ENCODE results near the gene GPC5. TPM values are rescaled to one million over a fixed set of nuclear protein-coding genes. Genes with fewer than 3 reads are reported as not detected.

GPC5 gene
- total and polyA plus RNA-seq, 4 donors: 15.2 to 54.4 (median 24.0) TPM

DNA sequence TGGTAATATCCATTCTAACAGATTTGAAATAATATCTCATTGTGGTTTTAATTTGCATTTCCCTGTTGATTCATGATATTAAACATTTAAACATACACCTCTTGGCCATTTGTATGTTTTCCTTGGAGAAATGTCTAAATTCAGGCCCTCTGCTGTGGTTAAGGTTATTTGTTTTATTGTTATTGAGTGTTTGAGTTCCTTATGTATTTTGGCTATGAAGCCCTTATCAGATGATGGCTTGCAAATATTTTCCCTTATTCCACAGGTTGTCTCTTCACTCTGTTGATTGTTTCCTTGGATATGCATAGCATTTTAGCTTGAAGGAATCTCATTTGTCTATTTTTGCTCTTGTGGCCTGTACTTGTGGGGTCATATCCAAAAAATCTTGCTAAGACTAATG, 303.6 kb downstream of the GPC5 start:
- Histone ChIP-seq H3K27me3 (ENCODE audit: control insufficient read depth, insufficient read depth, low read length) (no peaks in the 10 kb centered on the region), H3K27ac (ENCODE audit: low read depth, low read length) (no peak overlapping the region), H3K9me3 (ENCODE audit: control insufficient read depth, insufficient read depth, low read length) (peaks cover 5% of the 10 kb centered on the region), H3K4me1 (ENCODE audit: control insufficient read depth, insufficient read depth, low read length) (no peaks in the 10 kb centered on the region), H3K4me3 (ENCODE audit: low read depth, low read length) (no peak overlapping the region), H3K36me3 (ENCODE audit: control insufficient read depth, insufficient read depth, low read length) (no peaks in the 10 kb centered on the region)
- DNase-seq (ENCODE audit: low read depth in 4 of 6, low spot score in 6 of 6): no peak

DNA sequence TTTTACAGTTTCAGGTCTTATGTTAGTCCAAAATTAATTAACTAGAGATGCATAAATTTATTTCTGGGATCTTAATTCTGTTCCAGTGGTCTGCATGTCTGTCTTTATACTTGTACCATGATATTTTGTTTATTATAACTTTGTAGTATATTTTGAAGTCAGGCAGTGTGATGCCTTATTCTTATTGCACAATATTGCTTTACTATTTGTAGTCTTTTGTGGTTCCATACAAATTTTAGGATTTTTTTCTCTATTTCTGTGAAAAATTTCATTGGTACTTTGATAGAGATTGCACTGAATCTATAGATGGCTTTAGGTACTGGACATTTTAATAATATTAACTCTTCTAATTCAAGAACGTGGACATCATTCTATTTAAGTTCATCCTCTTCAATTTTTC, 304.0 kb downstream of the GPC5 start:
- H3K9me3 ChIP-seq (ENCODE audit: control insufficient read depth, insufficient read depth, low read length): peaks cover 5% of the 10 kb centered on the region
- H3K27me3 ChIP-seq (ENCODE audit: control insufficient read depth, insufficient read depth, low read length): no peaks in the 10 kb centered on the region
- WGBS (ENCODE audit: insufficient coverage): no CpG with 5 or more reads among the region's 1 CpG
- H3K4me1 ChIP-seq (ENCODE audit: control insufficient read depth, insufficient read depth, low read length): no peaks in the 10 kb centered on the region
- DNase-seq (ENCODE audit: low read depth in 4 of 6, low spot score in 6 of 6): no peak
- H3K36me3 ChIP-seq (ENCODE audit: control insufficient read depth, insufficient read depth, low read length): no peaks in the 10 kb centered on the region
- no peak overlapping the region for H3K27ac ChIP-seq (ENCODE audit: low read depth, low read length)
- no peak overlapping the region for H3K4me3 ChIP-seq (ENCODE audit: low read depth, low read length)

- 88% methylated on average over 2 of the region's 3 CpGs for WGBS (ENCODE audit: insufficient coverage)
- Histone ChIP-seq H3K4me1 (ENCODE audit: control insufficient read depth, insufficient read depth, low read length) (no peaks in the 10 kb centered on the region), H3K27ac (ENCODE audit: low read depth, low read length) (no peak overlapping the region), H3K9me3 (ENCODE audit: control insufficient read depth, insufficient read depth, low read length) (peaks cover 5% of the 10 kb centered on the region), H3K36me3 (ENCODE audit: control insufficient read depth, insufficient read depth, low read length) (no peaks in the 10 kb centered on the region), H3K4me3 (ENCODE audit: low read depth, low read length) (no peak overlapping the region), H3K27me3 (ENCODE audit: control insufficient read depth, insufficient read depth, low read length) (no peaks in the 10 kb centered on the region)
- no peak for DNase-seq (ENCODE audit: low read depth in 4 of 6, low spot score in 6 of 6)
Measured at GRCh38 chr13:91704398-91704797, 306.0 kb downstream of the GPC5 start.

GRCh38 chr13:91708558-91708957, 310.1 kb downstream of the GPC5 start:
- peaks cover 1% of the 10 kb centered on the region for H3K9me3 ChIP-seq (ENCODE audit: control insufficient read depth, insufficient read depth, low read length)
- no peaks in the 10 kb centered on the region for H3K36me3 ChIP-seq (ENCODE audit: control insufficient read depth, insufficient read depth, low read length)
- no CpG with 5 or more reads among the region's 1 CpG for WGBS (ENCODE audit: insufficient coverage)
- no peaks in the 10 kb centered on the region for H3K27me3 ChIP-seq (ENCODE audit: control insufficient read depth, insufficient read depth, low read length)
- no peak overlapping the region for H3K27ac ChIP-seq (ENCODE audit: low read depth, low read length)
- H3K4me1 ChIP-seq (ENCODE audit: control insufficient read depth, insufficient read depth, low read length): no peaks in the 10 kb centered on the region
- H3K4me3 ChIP-seq (ENCODE audit: low read depth, low read length): no peak overlapping the region
- no peak for DNase-seq (ENCODE audit: low read depth in 4 of 6, low spot score in 6 of 6)

- Histone ChIP-seq H3K4me3 (ENCODE audit: low read depth, low read length) (no peak overlapping the region), H3K9me3 (ENCODE audit: control insufficient read depth, insufficient read depth, low read length) (no peaks in the 10 kb centered on the region), H3K36me3 (ENCODE audit: control insufficient read depth, insufficient read depth, low read length) (no peaks in the 10 kb centered on the region), H3K4me1 (ENCODE audit: control insufficient read depth, insufficient read depth, low read length) (no peaks in the 10 kb centered on the region), H3K27me3 (ENCODE audit: control insufficient read depth, insufficient read depth, low read length) (no peaks in the 10 kb centered on the region), H3K27ac (ENCODE audit: low read depth, low read length) (no peak overlapping the region)
- no peak for DNase-seq (ENCODE audit: low read depth in 4 of 6, low spot score in 6 of 6)
- WGBS (ENCODE audit: insufficient coverage): no CpG with 5 or more reads among the region's 3 CpGs
Measured at GRCh38 chr13:91709180-91709579, 310.8 kb downstream of the GPC5 start.

DNA sequence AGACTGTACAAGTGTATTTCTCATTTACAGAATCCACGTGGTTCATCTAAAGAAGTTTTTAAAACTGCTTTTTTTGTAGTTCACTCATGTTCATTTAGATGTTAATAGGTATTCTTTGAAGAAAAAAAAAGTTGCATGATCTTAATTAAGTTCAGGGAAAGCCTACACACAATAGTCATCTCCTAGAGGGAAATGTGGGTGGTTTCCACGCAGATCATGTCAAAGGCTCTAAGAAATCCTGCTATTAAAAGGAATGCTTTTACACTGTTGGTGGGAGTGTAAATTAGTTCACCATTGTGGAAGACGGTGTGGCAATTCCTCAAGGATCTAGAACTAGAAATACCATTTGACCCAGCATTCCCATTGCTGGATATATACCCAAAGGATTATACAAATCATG, 312.3 kb downstream of the GPC5 start:
- Histone ChIP-seq H3K27me3 (ENCODE audit: control insufficient read depth, insufficient read depth, low read length) (no peaks in the 10 kb centered on the region), H3K4me1 (ENCODE audit: control insufficient read depth, insufficient read depth, low read length) (peaks cover 4% of the 10 kb centered on the region), H3K4me3 (ENCODE audit: low read depth, low read length) (no peak overlapping the region), H3K36me3 (ENCODE audit: control insufficient read depth, insufficient read depth, low read length) (no peaks in the 10 kb centered on the region), H3K27ac (ENCODE audit: low read depth, low read length) (no peak overlapping the region), H3K9me3 (ENCODE audit: control insufficient read depth, insufficient read depth, low read length) (no peaks in the 10 kb centered on the region)
- WGBS (ENCODE audit: insufficient coverage): no CpG with 5 or more reads among the region's 3 CpGs
- no peak for DNase-seq (ENCODE audit: low read depth in 4 of 6, low spot score in 6 of 6)

DNA sequence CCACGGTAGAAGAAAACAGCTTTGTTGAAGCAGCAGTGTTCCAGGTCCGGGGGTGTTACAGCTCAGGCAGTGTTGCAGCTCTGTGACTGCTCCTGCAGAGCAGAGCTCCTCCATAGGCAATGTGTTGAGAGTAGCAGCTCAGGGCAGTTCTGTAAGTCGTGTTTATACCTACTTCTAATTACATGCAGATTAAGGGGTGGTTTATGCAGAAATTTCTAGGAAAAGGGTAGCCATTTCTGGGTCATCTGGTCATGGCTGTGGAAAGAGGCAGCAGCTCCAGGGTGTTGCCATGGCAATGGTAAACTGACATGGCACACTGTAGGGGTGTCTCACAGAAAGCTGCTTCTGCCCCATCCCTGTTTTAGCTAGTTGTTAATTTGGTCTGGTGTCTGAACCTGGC, 316.4 kb downstream of the GPC5 start:
- Histone ChIP-seq H3K36me3 (ENCODE audit: control insufficient read depth, insufficient read depth, low read length) (no peaks in the 10 kb centered on the region), H3K9me3 (ENCODE audit: control insufficient read depth, insufficient read depth, low read length) (no peaks in the 10 kb centered on the region), H3K4me3 (ENCODE audit: low read depth, low read length) (no peak overlapping the region), H3K27me3 (ENCODE audit: control insufficient read depth, insufficient read depth, low read length) (no peaks in the 10 kb centered on the region), H3K4me1 (ENCODE audit: control insufficient read depth, insufficient read depth, low read length) (peaks cover 4% of the 10 kb centered on the region), H3K27ac (ENCODE audit: low read depth, low read length) (no peak overlapping the region)
- no peak for DNase-seq (ENCODE audit: low read depth in 4 of 6, low spot score in 6 of 6)
- WGBS (ENCODE audit: insufficient coverage): 17% methylated on average over 1 of the region's 3 CpGs

DNA sequence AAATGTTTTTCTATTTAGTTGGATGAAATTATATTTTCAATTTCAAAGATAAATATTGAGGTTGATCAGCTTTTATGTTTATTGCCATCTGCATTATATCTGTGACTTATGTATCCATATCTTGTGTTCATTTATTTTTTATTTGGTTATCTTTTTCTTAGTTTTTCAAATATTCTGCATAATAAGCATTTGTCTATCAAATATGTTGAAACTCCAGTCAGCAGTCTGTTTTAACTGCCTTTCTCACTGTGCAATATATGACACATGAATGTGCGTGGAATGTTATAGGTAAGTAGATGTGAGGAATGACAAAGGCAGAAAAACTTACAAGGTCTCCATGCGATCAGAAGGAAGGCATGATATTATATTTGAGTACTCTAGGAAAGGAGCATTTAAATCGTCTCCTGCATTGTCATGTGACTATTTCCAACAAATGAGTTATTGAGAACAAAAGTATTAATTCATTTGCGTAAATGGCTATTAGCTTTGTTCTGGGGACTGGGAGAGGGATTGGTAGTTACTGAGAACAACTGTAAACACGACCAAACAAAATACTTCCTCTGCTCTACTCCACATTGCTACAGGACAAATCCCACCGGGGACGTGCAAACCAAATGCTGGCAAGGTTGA, 318.1 kb downstream of the GPC5 start:
- Histone ChIP-seq H3K27me3 (ENCODE audit: control insufficient read depth, insufficient read depth, low read length) (no peaks in the 10 kb centered on the region), H3K36me3 (ENCODE audit: control insufficient read depth, insufficient read depth, low read length) (no peaks in the 10 kb centered on the region), H3K27ac (ENCODE audit: low read depth, low read length) (no peak overlapping the region), H3K9me3 (ENCODE audit: control insufficient read depth, insufficient read depth, low read length) (no peaks in the 10 kb centered on the region), H3K4me1 (ENCODE audit: control insufficient read depth, insufficient read depth, low read length) (peaks cover 4% of the 10 kb centered on the region), H3K4me3 (ENCODE audit: low read depth, low read length) (no peak overlapping the region)
- no peak for DNase-seq (ENCODE audit: low read depth in 4 of 6, low spot score in 6 of 6)
- WGBS (ENCODE audit: insufficient coverage): no CpG with 5 or more reads among the region's 7 CpGs

GRCh38 chr13:91719033-91719432, 320.6 kb downstream of the GPC5 start:
- Histone ChIP-seq H3K4me3 (ENCODE audit: low read depth, low read length) (no peak overlapping the region), H3K27me3 (ENCODE audit: control insufficient read depth, insufficient read depth, low read length) (no peaks in the 10 kb centered on the region), H3K9me3 (ENCODE audit: control insufficient read depth, insufficient read depth, low read length) (no peaks in the 10 kb centered on the region), H3K27ac (ENCODE audit: low read depth, low read length) (no peak overlapping the region), H3K4me1 (ENCODE audit: control insufficient read depth, insufficient read depth, low read length) (peaks cover 4% of the 10 kb centered on the region), H3K36me3 (ENCODE audit: control insufficient read depth, insufficient read depth, low read length) (no peaks in the 10 kb centered on the region)
- WGBS (ENCODE audit: insufficient coverage): 50% methylated on average over 3 of the region's 3 CpGs
- no peak for DNase-seq (ENCODE audit: low read depth in 4 of 6, low spot score in 6 of 6)

DNA sequence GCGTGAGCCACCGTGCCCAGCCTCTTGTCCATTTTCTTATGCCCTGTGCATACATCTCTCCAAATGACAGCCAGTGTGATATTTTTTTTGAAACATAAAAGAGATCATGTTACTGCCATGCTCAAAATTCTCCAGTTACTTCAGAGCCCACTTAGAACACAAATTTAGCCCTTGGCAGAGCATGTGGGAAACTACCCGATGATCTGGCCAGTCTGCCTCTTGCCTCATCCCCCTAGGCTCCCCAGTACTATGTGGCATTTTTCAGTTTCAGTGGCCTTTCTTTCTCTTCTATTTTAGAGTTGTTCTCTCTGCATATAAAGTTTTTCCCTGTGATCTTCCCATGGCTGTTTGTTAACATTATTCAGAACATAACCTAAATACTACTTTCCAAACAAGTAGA, 323.0 kb downstream of the GPC5 start:
- no peaks in the 10 kb centered on the region for H3K4me1 ChIP-seq (ENCODE audit: control insufficient read depth, insufficient read depth, low read length)
- no peak for DNase-seq (ENCODE audit: low read depth in 4 of 6, low spot score in 6 of 6)

More for the DNA sequence above, 323.0 kb downstream of the GPC5 start:
- Histone ChIP-seq H3K27ac (ENCODE audit: low read depth, low read length) (no peak overlapping the region), H3K9me3 (ENCODE audit: control insufficient read depth, insufficient read depth, low read length) (no peaks in the 10 kb centered on the region), H3K27me3 (ENCODE audit: control insufficient read depth, insufficient read depth, low read length) (no peaks in the 10 kb centered on the region), H3K4me3 (ENCODE audit: low read depth, low read length) (no peak overlapping the region), H3K36me3 (ENCODE audit: control insufficient read depth, insufficient read depth, low read length) (no peaks in the 10 kb centered on the region)
- 96% methylated on average over 3 of the region's 3 CpGs for WGBS (ENCODE audit: insufficient coverage)

All from spinal cord (tissue), 10 donors.